H9 (cell line): ENCODE data around the gene OTX1. TPM values are rescaled to one million over a fixed set of nuclear protein-coding genes. Genes with fewer than 3 reads are reported as not detected.

Experiments
- DNase-seq: peaks from one replicate; pipeline ENCODE4 v3.0.0-alpha.2; 2017
- H2AFZ ChIP-seq: one replicate; pipeline ENCODE4 v1.6.1; 2013; ENCODE audit warnings: mild to moderate bottlenecking, low read length, control low read depth, moderate library complexity
- H2AK5ac ChIP-seq: 2 replicates; pipeline ENCODE4 v1.6.1; 2013; ENCODE audit warnings: low read length, control low read depth, mixed read lengths; ENCODE audit not compliant: insufficient read length
- H2BK120ac ChIP-seq: one replicate; pipeline ENCODE4 v1.6.1; 2013; ENCODE audit warnings: low read depth, mild to moderate bottlenecking, low read length, control low read depth, inconsistent platforms; ENCODE audit not compliant: poor library complexity, severe bottlenecking
- H2BK12ac ChIP-seq: 2 replicates; pipeline ENCODE4 v1.6.1; 2013; ENCODE audit warnings: low read length, control low read depth, mixed read lengths, low read depth; ENCODE audit not compliant: insufficient read length
- H2BK15ac ChIP-seq: 2 replicates; pipeline ENCODE4 v1.6.1; 2013; ENCODE audit warnings: low read depth, low read length, control low read depth
- H2BK20ac ChIP-seq: one replicate; pipeline ENCODE4 v1.6.1; 2013; ENCODE audit warnings: low read depth, mild to moderate bottlenecking, low read length, control low read depth, inconsistent platforms; ENCODE audit not compliant: poor library complexity, severe bottlenecking
- H2BK5ac ChIP-seq: 2 replicates; pipeline ENCODE4 v1.6.1; 2013; ENCODE audit warnings: low read length, control low read depth, mixed read lengths; ENCODE audit not compliant: insufficient read length
- H3K14ac ChIP-seq: 2 replicates; pipeline ENCODE4 v1.6.1; 2013; ENCODE audit warnings: low read length, control low read depth; ENCODE audit not compliant: insufficient read depth
- H3K18ac ChIP-seq: 2 replicates; pipeline ENCODE4 v1.6.1; 2013; ENCODE audit warnings: low read depth, mild to moderate bottlenecking, mixed read lengths, low read length, control low read depth; ENCODE audit not compliant: insufficient read length
- H3K23ac ChIP-seq: 2 replicates; pipeline ENCODE4 v1.6.1; 2013; ENCODE audit warnings: low read length, control low read depth, mixed read lengths, low read depth; ENCODE audit not compliant: insufficient read length
- H3K23me2 ChIP-seq: 2 replicates; pipeline ENCODE4 v1.6.1; 2013; ENCODE audit warnings: low read depth, mild to moderate bottlenecking, mixed read lengths, low read length, control low read depth; ENCODE audit not compliant: insufficient read length, poor library complexity, severe bottlenecking
- H3K27ac ChIP-seq: 2 replicates; pipeline ENCODE4 v1.5.1; 2013; ENCODE audit warnings: low read length, control low read depth, mixed read lengths, low read depth; ENCODE audit not compliant: insufficient read length
- H3K27me3 ChIP-seq: 2 replicates; pipeline ENCODE4 v1.6.1; 2013; ENCODE audit warnings: low read length, control low read depth, inconsistent platforms; ENCODE audit not compliant: insufficient read depth
- H3K4ac ChIP-seq: 2 replicates; pipeline ENCODE4 v1.6.1; 2013; ENCODE audit warnings: low read depth, mild to moderate bottlenecking, control low read depth, inconsistent platforms, low read length, moderate library complexity
- H3K4me1 ChIP-seq: 2 replicates; pipeline ENCODE4 v1.6.1; 2013; ENCODE audit warnings: low read length, control low read depth, inconsistent platforms; ENCODE audit not compliant: insufficient read depth
- H3K4me2 ChIP-seq: 2 replicates; pipeline ENCODE4 v1.6.1; 2013; ENCODE audit warnings: low read length, control low read depth, mixed read lengths; ENCODE audit not compliant: insufficient read length, insufficient read depth
- H3K56ac ChIP-seq: 2 replicates; pipeline ENCODE4 v1.6.1; 2013; ENCODE audit warnings: low read depth, mild to moderate bottlenecking, mixed read lengths, low read length, control low read depth; ENCODE audit not compliant: insufficient read length
- H3K79me1 ChIP-seq: 2 replicates; pipeline ENCODE4 v1.6.1; 2013; ENCODE audit warnings: low read depth, mild to moderate bottlenecking, moderate library complexity, low read length, control low read depth, inconsistent platforms; ENCODE audit not compliant: insufficient read depth, poor library complexity, severe bottlenecking
- H3K79me2 ChIP-seq: 2 replicates; pipeline ENCODE4 v1.6.1; 2013; ENCODE audit warnings: low read length, control low read depth, inconsistent platforms; ENCODE audit not compliant: insufficient read depth
- H3K9ac ChIP-seq: 2 replicates; pipeline ENCODE4 v1.6.1; 2013; ENCODE audit warnings: low read length, control low read depth, mixed read lengths; ENCODE audit not compliant: insufficient read length; ENCODE audit errors: extremely low read depth
- H3K9me3 ChIP-seq: one replicate; pipeline ENCODE4 v1.6.1; 2013; ENCODE audit warnings: low read depth, low read length, inconsistent platforms; ENCODE audit not compliant: control insufficient read depth
- H3T11ph ChIP-seq: one replicate; pipeline ENCODE4 v1.6.1; 2013; ENCODE audit warnings: mild to moderate bottlenecking, low read length, control low read depth, inconsistent platforms
- H4K20me1 ChIP-seq: one replicate; pipeline ENCODE4 v1.6.1; 2013; ENCODE audit not compliant: control insufficient read depth, insufficient read length, insufficient read depth
- H4K5ac ChIP-seq: 2 replicates; pipeline ENCODE4 v1.6.1; 2013; ENCODE audit warnings: low read depth, mild to moderate bottlenecking, mixed read lengths, low read length, control low read depth; ENCODE audit not compliant: insufficient read length
- H4K8ac ChIP-seq: replicated peaks from 2 replicates; pipeline ENCODE4 v1.6.1; 2013; ENCODE audit warnings: low read length, control low read depth, mixed read lengths, low read depth; ENCODE audit not compliant: insufficient read length
- H4K91ac ChIP-seq: 2 replicates; pipeline ENCODE4 v1.6.1; 2013; ENCODE audit warnings: low read depth, mild to moderate bottlenecking, moderate library complexity, mixed read lengths, low read length, control low read depth; ENCODE audit not compliant: insufficient read length
- H3K27ac Mint-ChIP-seq, 3 experiments: 2 replicates in 2 of 3; 3 replicates in 1 of 3; pipeline ENCODE4 v1.8.0; 2020 to 2021; ENCODE audit warnings: mixed read lengths in 3 of 3, mild to moderate bottlenecking in 1 of 3, moderate library complexity in 1 of 3
- H3K27me3 Mint-ChIP-seq: 2 replicates; pipeline ENCODE4 v1.8.0; 2021; ENCODE audit warnings: low read depth, mild to moderate bottlenecking, moderate library complexity, mixed read lengths
- H3K36me3 Mint-ChIP-seq, 3 experiments: 2 replicates in 2 of 3; 3 replicates in 1 of 3; pipeline ENCODE4 v1.8.0; 2020 to 2021; ENCODE audit warnings: low read depth in 3 of 3, mixed read lengths in 3 of 3; ENCODE audit not compliant: insufficient read depth in 1 of 3
- H3K4me1 Mint-ChIP-seq, 2 experiments: 2 replicates each; pipeline ENCODE4 v1.8.0; 2020; ENCODE audit warnings: mixed read lengths in 2 of 2
- H3K4me3 Mint-ChIP-seq, 2 experiments: 2 replicates in 1 of 2; 3 replicates in 1 of 2; pipeline ENCODE4 v1.8.0; 2020 to 2021; ENCODE audit warnings: mild to moderate bottlenecking in 2 of 2, mixed read lengths in 2 of 2, moderate library complexity in 1 of 2
- H3K9me3 Mint-ChIP-seq, 2 experiments: 2 replicates in 1 of 2; 3 replicates in 1 of 2; pipeline ENCODE4 v1.8.0; 2020; ENCODE audit warnings: mild to moderate bottlenecking in 2 of 2, mixed read lengths in 2 of 2, moderate library complexity in 1 of 2
- WGBS: extraction: QIAGEN DNeasy Blood & Tissue Kit; methylation state at CpG from one replicate; pipeline ENCODE4 v1.1.7; 2013; ENCODE audit warnings: missing lambda C conversion rate, low lambda C conversion rate, mixed read lengths; ENCODE audit not compliant: insufficient read length; ENCODE audit errors: extremely low coverage; 5-methylcytosine and 5-hydroxymethylcytosine counted together
- total RNA-seq: library from RNA; stranded (reverse); gene quantifications from 2 replicates; pipeline ENCODE4 v1.2.1, GENCODE V29; 2021
- TF ChIP-seq, protein P1 (sequence below): fragments of 200-600 bp; sonication (generic); conservative IDR thresholded peaks from 3 replicates; pipeline ENCODE4 v1.8.0; 2021; ENCODE audit warnings: antibody characterized with exemption, mild to moderate bottlenecking

The OTX1 gene
- total RNA-seq, 1 experiment from 2014 or later = 0.13 TPM

DNA sequence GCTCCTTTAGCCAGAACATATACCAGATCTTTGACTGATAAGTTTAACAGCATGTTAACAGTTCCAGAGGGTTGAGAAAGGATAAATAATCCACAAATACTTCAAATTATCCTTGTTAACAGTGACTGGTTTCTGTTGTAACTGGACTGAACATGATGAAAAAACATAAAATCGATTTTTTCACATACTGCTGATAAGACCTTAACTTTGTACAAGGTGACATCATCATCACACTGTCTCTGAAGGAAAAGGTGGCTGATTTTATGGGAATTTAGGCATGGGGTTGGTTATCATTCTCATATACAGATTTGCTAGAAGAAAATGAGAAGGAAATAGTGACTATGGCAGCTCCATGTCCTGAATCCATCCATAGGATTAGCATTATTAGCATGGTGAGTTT, 36.1 kb downstream of the OTX1 start:
- no peaks in the 10 kb centered on the region; a peak in 1 of 7 replicates for H3K36me3 Mint-ChIP-seq
- no peak overlapping the region for H2BK20ac ChIP-seq
- H2BK120ac ChIP-seq = no peak overlapping the region
- H4K5ac ChIP-seq = no peak overlapping the region
- H3K9me3 Mint-ChIP-seq = peaks cover 2% of the 10 kb centered on the region in 2 experiments; a peak in 2 of 5 replicates
- no peak overlapping the region for H3K4me2 ChIP-seq
- H2BK5ac ChIP-seq = no peak overlapping the region
- H3K27ac ChIP-seq = no peak overlapping the region
- no peak overlapping the region for H3K14ac ChIP-seq
- H3K4ac ChIP-seq = no peak overlapping the region
- H4K91ac ChIP-seq = no peak overlapping the region
- no peak overlapping the region for H3K18ac ChIP-seq
- no peak overlapping the region for H3K9ac ChIP-seq
- no peak overlapping the region for H3T11ph ChIP-seq
- no peak overlapping the region for H4K8ac ChIP-seq
- no peaks in the 10 kb centered on the region for H3K79me2 ChIP-seq
- no peaks in the 10 kb centered on the region for H3K23me2 ChIP-seq
- DNase-seq = no peak
- no peak overlapping the region for H2AFZ ChIP-seq
- no peak overlapping the region for H3K23ac ChIP-seq
- WGBS = no CpG with 5 or more reads among the region's 1 CpG
- H3K27me3 ChIP-seq = no peaks in the 10 kb centered on the region
- no peaks in the 10 kb centered on the region for H3K4me1 ChIP-seq
- no peak overlapping the region for H2AK5ac ChIP-seq
- H3K56ac ChIP-seq = no peak overlapping the region
- no peaks in the 10 kb centered on the region for H3K9me3 ChIP-seq
- H4K20me1 ChIP-seq = no peaks in the 10 kb centered on the region
- TF ChIP-seq, protein P1, sequence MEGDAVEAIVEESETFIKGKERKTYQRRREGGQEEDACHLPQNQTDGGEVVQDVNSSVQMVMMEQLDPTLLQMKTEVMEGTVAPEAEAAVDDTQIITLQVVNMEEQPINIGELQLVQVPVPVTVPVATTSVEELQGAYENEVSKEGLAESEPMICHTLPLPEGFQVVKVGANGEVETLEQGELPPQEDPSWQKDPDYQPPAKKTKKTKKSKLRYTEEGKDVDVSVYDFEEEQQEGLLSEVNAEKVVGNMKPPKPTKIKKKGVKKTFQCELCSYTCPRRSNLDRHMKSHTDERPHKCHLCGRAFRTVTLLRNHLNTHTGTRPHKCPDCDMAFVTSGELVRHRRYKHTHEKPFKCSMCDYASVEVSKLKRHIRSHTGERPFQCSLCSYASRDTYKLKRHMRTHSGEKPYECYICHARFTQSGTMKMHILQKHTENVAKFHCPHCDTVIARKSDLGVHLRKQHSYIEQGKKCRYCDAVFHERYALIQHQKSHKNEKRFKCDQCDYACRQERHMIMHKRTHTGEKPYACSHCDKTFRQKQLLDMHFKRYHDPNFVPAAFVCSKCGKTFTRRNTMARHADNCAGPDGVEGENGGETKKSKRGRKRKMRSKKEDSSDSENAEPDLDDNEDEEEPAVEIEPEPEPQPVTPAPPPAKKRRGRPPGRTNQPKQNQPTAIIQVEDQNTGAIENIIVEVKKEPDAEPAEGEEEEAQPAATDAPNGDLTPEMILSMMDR = no peak
- no peak overlapping the region for H2BK12ac ChIP-seq
- no peak overlapping the region for H3K27ac Mint-ChIP-seq
- H3K27me3 Mint-ChIP-seq = peaks cover 2% of the 10 kb centered on the region; the same call in 1 of the 2 replicates
- H2BK15ac ChIP-seq = no peak overlapping the region
- no peaks in the 10 kb centered on the region for H3K79me1 ChIP-seq
- H3K4me1 Mint-ChIP-seq = no peaks in the 10 kb centered on the region
- H3K4me3 Mint-ChIP-seq = no peak overlapping the region
